H9 (cell line): ENCODE data around the gene YPEL1. TPM values are rescaled to one million over a fixed set of nuclear protein-coding genes. Genes with fewer than 3 reads are reported as not detected.
"Not testable (repeated sequence)": the region's sequence is repeated elsewhere in the genome, so short reads cannot be mapped to it uniquely, and the experiment has no call there.

Experiments
- DNase-seq: peaks from one replicate; pipeline ENCODE4 v3.0.0-alpha.2; 2017
- H2AFZ ChIP-seq: one replicate; pipeline ENCODE4 v1.6.1; 2013; ENCODE audit warnings: mild to moderate bottlenecking, low read length, control low read depth, moderate library complexity
- H2AK5ac ChIP-seq: 2 replicates; pipeline ENCODE4 v1.6.1; 2013; ENCODE audit warnings: low read length, control low read depth, mixed read lengths; ENCODE audit not compliant: insufficient read length
- H2BK120ac ChIP-seq: one replicate; pipeline ENCODE4 v1.6.1; 2013; ENCODE audit warnings: low read depth, mild to moderate bottlenecking, low read length, control low read depth, inconsistent platforms; ENCODE audit not compliant: poor library complexity, severe bottlenecking
- H2BK12ac ChIP-seq: 2 replicates; pipeline ENCODE4 v1.6.1; 2013; ENCODE audit warnings: low read length, control low read depth, mixed read lengths, low read depth; ENCODE audit not compliant: insufficient read length
- H2BK15ac ChIP-seq: 2 replicates; pipeline ENCODE4 v1.6.1; 2013; ENCODE audit warnings: low read depth, low read length, control low read depth
- H2BK20ac ChIP-seq: one replicate; pipeline ENCODE4 v1.6.1; 2013; ENCODE audit warnings: low read depth, mild to moderate bottlenecking, low read length, control low read depth, inconsistent platforms; ENCODE audit not compliant: poor library complexity, severe bottlenecking
- H2BK5ac ChIP-seq: 2 replicates; pipeline ENCODE4 v1.6.1; 2013; ENCODE audit warnings: low read length, control low read depth, mixed read lengths; ENCODE audit not compliant: insufficient read length
- H3K14ac ChIP-seq: 2 replicates; pipeline ENCODE4 v1.6.1; 2013; ENCODE audit warnings: low read length, control low read depth; ENCODE audit not compliant: insufficient read depth
- H3K18ac ChIP-seq: 2 replicates; pipeline ENCODE4 v1.6.1; 2013; ENCODE audit warnings: low read depth, mild to moderate bottlenecking, mixed read lengths, low read length, control low read depth; ENCODE audit not compliant: insufficient read length
- H3K23ac ChIP-seq: 2 replicates; pipeline ENCODE4 v1.6.1; 2013; ENCODE audit warnings: low read length, control low read depth, mixed read lengths, low read depth; ENCODE audit not compliant: insufficient read length
- H3K23me2 ChIP-seq: 2 replicates; pipeline ENCODE4 v1.6.1; 2013; ENCODE audit warnings: low read depth, mild to moderate bottlenecking, mixed read lengths, low read length, control low read depth; ENCODE audit not compliant: insufficient read length, poor library complexity, severe bottlenecking
- H3K27ac ChIP-seq: 2 replicates; pipeline ENCODE4 v1.5.1; 2013; ENCODE audit warnings: low read length, control low read depth, mixed read lengths, low read depth; ENCODE audit not compliant: insufficient read length
- H3K27me3 ChIP-seq: 2 replicates; pipeline ENCODE4 v1.6.1; 2013; ENCODE audit warnings: low read length, control low read depth, inconsistent platforms; ENCODE audit not compliant: insufficient read depth
- H3K4ac ChIP-seq: 2 replicates; pipeline ENCODE4 v1.6.1; 2013; ENCODE audit warnings: low read depth, mild to moderate bottlenecking, control low read depth, inconsistent platforms, low read length, moderate library complexity
- H3K4me1 ChIP-seq: 2 replicates; pipeline ENCODE4 v1.6.1; 2013; ENCODE audit warnings: low read length, control low read depth, inconsistent platforms; ENCODE audit not compliant: insufficient read depth
- H3K4me2 ChIP-seq: 2 replicates; pipeline ENCODE4 v1.6.1; 2013; ENCODE audit warnings: low read length, control low read depth, mixed read lengths; ENCODE audit not compliant: insufficient read length, insufficient read depth
- H3K56ac ChIP-seq: 2 replicates; pipeline ENCODE4 v1.6.1; 2013; ENCODE audit warnings: low read depth, mild to moderate bottlenecking, mixed read lengths, low read length, control low read depth; ENCODE audit not compliant: insufficient read length
- H3K79me1 ChIP-seq: 2 replicates; pipeline ENCODE4 v1.6.1; 2013; ENCODE audit warnings: low read depth, mild to moderate bottlenecking, moderate library complexity, low read length, control low read depth, inconsistent platforms; ENCODE audit not compliant: insufficient read depth, poor library complexity, severe bottlenecking
- H3K79me2 ChIP-seq: 2 replicates; pipeline ENCODE4 v1.6.1; 2013; ENCODE audit warnings: low read length, control low read depth, inconsistent platforms; ENCODE audit not compliant: insufficient read depth
- H3K9ac ChIP-seq: 2 replicates; pipeline ENCODE4 v1.6.1; 2013; ENCODE audit warnings: low read length, control low read depth, mixed read lengths; ENCODE audit not compliant: insufficient read length; ENCODE audit errors: extremely low read depth
- H3K9me3 ChIP-seq: one replicate; pipeline ENCODE4 v1.6.1; 2013; ENCODE audit warnings: low read depth, low read length, inconsistent platforms; ENCODE audit not compliant: control insufficient read depth
- H3T11ph ChIP-seq: one replicate; pipeline ENCODE4 v1.6.1; 2013; ENCODE audit warnings: mild to moderate bottlenecking, low read length, control low read depth, inconsistent platforms
- H4K20me1 ChIP-seq: one replicate; pipeline ENCODE4 v1.6.1; 2013; ENCODE audit not compliant: control insufficient read depth, insufficient read length, insufficient read depth
- H4K5ac ChIP-seq: 2 replicates; pipeline ENCODE4 v1.6.1; 2013; ENCODE audit warnings: low read depth, mild to moderate bottlenecking, mixed read lengths, low read length, control low read depth; ENCODE audit not compliant: insufficient read length
- H4K8ac ChIP-seq: replicated peaks from 2 replicates; pipeline ENCODE4 v1.6.1; 2013; ENCODE audit warnings: low read length, control low read depth, mixed read lengths, low read depth; ENCODE audit not compliant: insufficient read length
- H4K91ac ChIP-seq: 2 replicates; pipeline ENCODE4 v1.6.1; 2013; ENCODE audit warnings: low read depth, mild to moderate bottlenecking, moderate library complexity, mixed read lengths, low read length, control low read depth; ENCODE audit not compliant: insufficient read length
- H3K27ac Mint-ChIP-seq, 3 experiments: 2 replicates in 2 of 3; 3 replicates in 1 of 3; pipeline ENCODE4 v1.8.0; 2020 to 2021; ENCODE audit warnings: mixed read lengths in 3 of 3, mild to moderate bottlenecking in 1 of 3, moderate library complexity in 1 of 3
- H3K27me3 Mint-ChIP-seq: 2 replicates; pipeline ENCODE4 v1.8.0; 2021; ENCODE audit warnings: low read depth, mild to moderate bottlenecking, moderate library complexity, mixed read lengths
- H3K36me3 Mint-ChIP-seq, 3 experiments: 2 replicates in 2 of 3; 3 replicates in 1 of 3; pipeline ENCODE4 v1.8.0; 2020 to 2021; ENCODE audit warnings: low read depth in 3 of 3, mixed read lengths in 3 of 3; ENCODE audit not compliant: insufficient read depth in 1 of 3
- H3K4me1 Mint-ChIP-seq, 2 experiments: 2 replicates each; pipeline ENCODE4 v1.8.0; 2020; ENCODE audit warnings: mixed read lengths in 2 of 2
- H3K4me3 Mint-ChIP-seq, 2 experiments: 2 replicates in 1 of 2; 3 replicates in 1 of 2; pipeline ENCODE4 v1.8.0; 2020 to 2021; ENCODE audit warnings: mild to moderate bottlenecking in 2 of 2, mixed read lengths in 2 of 2, moderate library complexity in 1 of 2
- H3K9me3 Mint-ChIP-seq, 2 experiments: 2 replicates in 1 of 2; 3 replicates in 1 of 2; pipeline ENCODE4 v1.8.0; 2020; ENCODE audit warnings: mild to moderate bottlenecking in 2 of 2, mixed read lengths in 2 of 2, moderate library complexity in 1 of 2
- CTCF ChIP-seq: fragments of 200-600 bp; sonication (generic); conservative IDR thresholded peaks from 3 replicates; pipeline ENCODE4 v1.8.0; 2021; ENCODE audit warnings: antibody characterized with exemption, mild to moderate bottlenecking
- WGBS: extraction: QIAGEN DNeasy Blood & Tissue Kit; methylation state at CpG from one replicate; pipeline ENCODE4 v1.1.7; 2013; ENCODE audit warnings: missing lambda C conversion rate, low lambda C conversion rate, mixed read lengths; ENCODE audit not compliant: insufficient read length; ENCODE audit errors: extremely low coverage; 5-methylcytosine and 5-hydroxymethylcytosine counted together
- total RNA-seq: library from RNA; stranded (reverse); gene quantifications from 2 replicates; pipeline ENCODE4 v1.2.1, GENCODE V29; 2021

YPEL1 gene
- total RNA-seq, 1 experiment from 2014 or later = 5.4 TPM

GRCh38 chr22:21745948-21746347, 10.4 kb upstream of the YPEL1 start:
- Mint-ChIP-seq H3K9me3 (no peaks in the 10 kb centered on the region), H3K36me3 (no peaks in the 10 kb centered on the region), H3K4me1 (peaks cover 9% of the 10 kb centered on the region in 2 experiments), H3K27ac (no peak overlapping the region), H3K4me3 (no peak overlapping the region), H3K27me3 (peaks cover 32% of the 10 kb centered on the region)
- Histone ChIP-seq H2BK5ac (no peak overlapping the region), H3K79me2 (no peaks in the 10 kb centered on the region), H2BK20ac (no peak overlapping the region), H3K4ac (no peak overlapping the region), H2BK12ac (no peak overlapping the region), H3K4me2 (no peak overlapping the region), H4K8ac (no peak overlapping the region), H3K27ac (no peak overlapping the region), H3K27me3 (no peaks in the 10 kb centered on the region), H4K91ac (no peak overlapping the region), H3K18ac (no peak overlapping the region), H3K9me3 (no peaks in the 10 kb centered on the region), H3K23ac (no peak overlapping the region), H3K56ac (no peak overlapping the region), H3K79me1 (no peaks in the 10 kb centered on the region), H2AFZ (no peak overlapping the region), H3K23me2 (no peaks in the 10 kb centered on the region), H3K14ac (no peak overlapping the region), H2BK15ac (no peak overlapping the region), H2AK5ac (no peak overlapping the region), H4K5ac (no peak overlapping the region), H3K4me1 (no peaks in the 10 kb centered on the region), H4K20me1 (no peaks in the 10 kb centered on the region), H3K9ac (no peak overlapping the region), H3T11ph (no peak overlapping the region), H2BK120ac (no peak overlapping the region)
- no peak for TF ChIP-seq CTCF
- DNase-seq = no peak
- WGBS = no CpG with 5 or more reads among the region's 8 CpGs

GRCh38 chr22:21744917-21745316, 9.3 kb upstream of the YPEL1 start:
- H2AFZ ChIP-seq, H2BK120ac ChIP-seq, DNase-seq, H3K9ac ChIP-seq, H3K4me1 ChIP-seq, H3K4me2 ChIP-seq, H4K91ac ChIP-seq, H2BK5ac ChIP-seq, H2BK15ac ChIP-seq, H3K79me2 ChIP-seq, H2BK12ac ChIP-seq, H4K5ac ChIP-seq, H2BK20ac ChIP-seq, H3K9me3 ChIP-seq, H3K56ac ChIP-seq, H3K23me2 ChIP-seq, H3K23ac ChIP-seq, H3K4me3 Mint-ChIP-seq, H3K14ac ChIP-seq, H4K8ac ChIP-seq, H3K9me3 Mint-ChIP-seq, H3K4ac ChIP-seq, H3T11ph ChIP-seq, H3K27me3 ChIP-seq, H3K18ac ChIP-seq, H3K36me3 Mint-ChIP-seq, H4K20me1 ChIP-seq, H3K79me1 ChIP-seq, H3K27ac Mint-ChIP-seq, H3K27ac ChIP-seq, H3K4me1 Mint-ChIP-seq, H2AK5ac ChIP-seq: not testable (repeated sequence)
- WGBS = no CpG with 5 or more reads among the region's 6 CpGs
- peaks cover 39% of the 10 kb centered on the region for H3K27me3 Mint-ChIP-seq
